NB4 (cell line): Measurements from ENCODE around the gene RAC3.

Experiments
- DNase-seq: peaks from one replicate; pipeline ENCODE4 v3.0.0; 2010; ENCODE audit warnings: low read depth
- H3K4me3 ChIP-seq: one replicate; pipeline ENCODE4 v1.5.1; 2011; ENCODE audit warnings: mild to moderate bottlenecking, low read depth, low read length, moderate library complexity
- CTCF ChIP-seq: IDR thresholded peaks from one replicate; pipeline ENCODE4 v1.5.1; 2012; ENCODE audit warnings: low read depth, low read length
- MAX ChIP-seq: IDR thresholded peaks from 2 replicates; pipeline ENCODE4 v1.6.1; 2011; ENCODE audit warnings: low read depth, low read length
- MYC ChIP-seq: IDR thresholded peaks from 2 replicates; pipeline ENCODE4 v1.6.1; 2011; ENCODE audit warnings: low read depth, low read length
- POLR2A ChIP-seq: IDR thresholded peaks from 2 replicates; pipeline ENCODE4 v1.6.1; 2011; ENCODE audit warnings: mild to moderate bottlenecking; ENCODE audit not compliant: insufficient read length; ENCODE audit errors: extremely low read depth

RAC3 gene

GRCh38 chr17:82019690-82020571, 11.5 kb upstream of the RAC3 start:
- peak; percentile 79 for DNase-seq
- peak; percentile 44 for TF ChIP-seq MAX
- peak; percentile 49 for TF ChIP-seq MYC
- TF ChIP-seq POLR2A = no peak
- TF ChIP-seq CTCF = peak; percentile 85
- no peak overlapping the region for H3K4me3 ChIP-seq

- H3K4me3 ChIP-seq = no peak overlapping the region
- TF ChIP-seq MYC (no peak), MAX (no peak), POLR2A (no peak), CTCF (no peak)
Measured at GRCh38 chr17:82020572-82021106, 10.8 kb upstream of the RAC3 start.

GRCh38 chr17:82021107-82021899, 10.2 kb upstream of the RAC3 start:
- peak overlapping the region; percentile 84 for H3K4me3 ChIP-seq
- TF ChIP-seq MAX (no peak), CTCF (peak; percentile 69)
- DNase-seq = peak; percentile 67

More at GRCh38 chr17:82020572-82021106, 10.8 kb upstream of the RAC3 start:
- DNase-seq = no peak

GRCh38 chr17:82021900-82022309, 9.6 kb upstream of the RAC3 start:
- DNase-seq = no peak
- peak overlapping the region; percentile 84 for H3K4me3 ChIP-seq
- TF ChIP-seq POLR2A (no peak), MAX (peak; percentile 10; the same call in 1 of the 2 replicates), CTCF (no peak)

- H3K4me3 ChIP-seq = peak within 1 kb of the TSS; percentile 84
- DNase-seq = no peak
- TF ChIP-seq POLR2A (peak; percentile 74), MYC (peak; percentile 26; the same call in 1 of the 2 replicates), MAX (no peak)
Measured at GRCh38 chr17:82022310-82022980, 9.0 kb upstream of the RAC3 start, which contains the start of gene CENPX. CENPX (minus strand) TSS chr17:82022878; CDS start chr17:82022861, 17 bp downstream.

- H3K4me3 ChIP-seq = peak within 1 kb of the TSS; percentile 84
- TF ChIP-seq MAX (peak; percentile 13; the same call in 1 of the 2 replicates), CTCF (no peak), MYC (peak; percentile 7; the same call in 1 of the 2 replicates), POLR2A (no peak)
- DNase-seq = peak; percentile 100
Measured at GRCh38 chr17:82022981-82023446, 8.5 kb upstream of the RAC3 start, which contains the start of gene LRRC45. LRRC45 (plus strand) TSS chr17:82023305; CDS start chr17:82023644, 339 bp downstream.
